Breast epithelium (tissue), 3 donors: ENCODE results near the gene IRF2.

Experiments used
- CTCF ChIP-seq, 3 donors: fragments of 450-650 bp; IDR thresholded peaks; one replicate each; pipeline ENCODE4 v1.5.1; 2016 to 2017; ENCODE audit warnings: antibody characterized with exemption in 3 of 3, mild to moderate bottlenecking in 3 of 3, moderate library complexity in 3 of 3
- POLR2A ChIP-seq: fragments of 450-650 bp; IDR thresholded peaks from one replicate; pipeline ENCODE4 v1.6.1; 2016; ENCODE audit warnings: antibody characterized with exemption, mild to moderate bottlenecking, moderate library complexity
- POLR2AphosphoS5 ChIP-seq, 3 donors: sonication (generic); formaldehyde crosslinking; IDR thresholded peaks; one replicate each; pipeline ENCODE4 v1.6.1; 2017; ENCODE audit warnings: antibody characterized with exemption in 3 of 3

GRCh38 chr4:184357772-184358171, 116.6 kb downstream of the IRF2 start:
- TF ChIP-seq CTCF (IDR thresholded peaks at IDR 0.05) (no peak), POLR2A (no peak), POLR2AphosphoS5 (IDR thresholded peaks at IDR 0.05) (no peak)
